Endodermal cell (in vitro differentiated cells): Measurements from ENCODE around the gene BIVM. TPM values are rescaled to one million over a fixed set of nuclear protein-coding genes. Genes with fewer than 3 reads are reported as not detected.

ENCODE experiments used
- DNase-seq: peaks from one replicate; pipeline ENCODE4 v3.0.0-alpha.2; 2017
- H3K27ac ChIP-seq: 2 replicates; pipeline ENCODE4 v1.5.1; 2013; ENCODE audit warnings: mild to moderate bottlenecking, low read depth, low read length, moderate library complexity
- H3K27me3 ChIP-seq: 2 replicates; pipeline ENCODE4 v1.6.1; 2013; ENCODE audit warnings: mild to moderate bottlenecking, low read length, moderate library complexity; ENCODE audit not compliant: insufficient read depth, control insufficient read depth, poor library complexity, severe bottlenecking
- H3K36me3 ChIP-seq: 2 replicates; pipeline ENCODE4 v1.7.0; 2013; ENCODE audit warnings: mild to moderate bottlenecking, low read length, moderate library complexity; ENCODE audit not compliant: control insufficient read depth, insufficient read depth
- H3K4me1 ChIP-seq: one replicate; pipeline ENCODE4 v1.7.0; 2013; ENCODE audit warnings: low read length; ENCODE audit not compliant: control insufficient read depth, insufficient read depth
- H3K4me3 ChIP-seq: 2 replicates; pipeline ENCODE4 v1.5.1; 2013; ENCODE audit warnings: mild to moderate bottlenecking, low read length, moderate library complexity
- H3K9ac ChIP-seq: 2 replicates; pipeline ENCODE4 v1.6.1; 2013; ENCODE audit warnings: mild to moderate bottlenecking, low read length, moderate library complexity; ENCODE audit not compliant: poor library complexity, severe bottlenecking; ENCODE audit errors: extremely low read depth
- H3K9me3 ChIP-seq: 2 replicates; pipeline ENCODE4 v1.6.1; 2013; ENCODE audit warnings: mild to moderate bottlenecking, low read length, moderate library complexity; ENCODE audit not compliant: control insufficient read depth
- H3K27ac Mint-ChIP-seq: 2 replicates; pipeline ENCODE4 v1.8.0; 2020; ENCODE audit warnings: mixed read lengths
- H3K27me3 Mint-ChIP-seq: 2 replicates; pipeline ENCODE4 v1.8.0; 2021; ENCODE audit warnings: mild to moderate bottlenecking, mixed read lengths; ENCODE audit not compliant: insufficient read depth
- H3K36me3 Mint-ChIP-seq: 2 replicates; pipeline ENCODE4 v1.8.0; 2020; ENCODE audit warnings: low read depth, mixed read lengths
- H3K4me1 Mint-ChIP-seq: 2 replicates; pipeline ENCODE4 v1.8.0; 2020; ENCODE audit warnings: mixed read lengths
- H3K4me3 Mint-ChIP-seq: 2 replicates; pipeline ENCODE4 v1.8.0; 2020; ENCODE audit warnings: mild to moderate bottlenecking, moderate library complexity, mixed read lengths
- H3K9me3 Mint-ChIP-seq: 2 replicates; pipeline ENCODE4 v1.8.0; 2020; ENCODE audit warnings: mild to moderate bottlenecking, mixed read lengths
- WGBS, 2 experiments: methylation state at CpG; one replicate each; pipeline versions ENCODE4 v1.1.5 to v1.1.7; 2013; ENCODE audit warnings: missing lambda C conversion rate in 2 of 2, mixed read lengths in 1 of 2; ENCODE audit not compliant: insufficient coverage in 1 of 2, insufficient read length in 1 of 2; 5-methylcytosine and 5-hydroxymethylcytosine counted together
- total RNA-seq, 2 donors: library from RNA; stranded (reverse); fragmentation: NEBNext Ultra II Directional in 1 of 2; extraction: Animal tissue kit (Norgen Biotek cat#: 25700) in 1 of 2; gene quantifications; 2 replicates in 1 of 2; 3 replicates in 1 of 2; pipeline ENCODE4 v1.2.1, GENCODE V29; 2021
- TF ChIP-seq, protein P1 (sequence below): fragments of 200-600 bp; sonication (generic); conservative IDR thresholded peaks from 2 replicates; pipeline ENCODE4 v1.5.0; 2021; ENCODE audit warnings: antibody characterized with exemption, mild to moderate bottlenecking

Gene BIVM
- total RNA-seq, 2 donors from 2014 or later: 14.7 to 15.0 TPM

DNA sequence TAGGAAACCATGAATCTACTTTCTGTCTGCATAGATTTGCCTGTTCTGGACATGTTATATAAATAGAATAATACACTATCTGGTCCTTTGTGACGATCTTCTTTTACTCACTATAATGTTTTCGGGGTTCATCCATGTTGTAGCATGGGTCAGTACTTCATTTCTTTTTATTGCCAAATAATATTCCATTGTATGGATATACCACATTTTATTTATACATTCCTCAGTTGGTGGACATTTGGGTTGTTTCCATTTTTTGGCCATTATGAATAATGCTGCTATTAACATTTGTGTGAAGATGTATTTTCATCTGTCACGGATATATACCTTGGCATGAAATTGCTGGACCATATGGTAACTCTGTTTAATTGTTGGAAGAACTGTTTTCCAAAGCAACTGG lies 6.8 kb downstream of the BIVM start:
- 80 to 96% methylated on average over 1 to 3 of the region's 3 CpGs for WGBS, 2 experiments
- Histone ChIP-seq H3K27ac (no peak overlapping the region), H3K36me3 (peaks cover 4% of the 10 kb centered on the region), H3K27me3 (no peaks in the 10 kb centered on the region), H3K4me3 (no peak overlapping the region), H3K9me3 (peaks cover 5% of the 10 kb centered on the region), H3K9ac (no peak overlapping the region), H3K4me1 (no peaks in the 10 kb centered on the region)
- peaks cover 6% of the 10 kb centered on the region for H3K36me3 Mint-ChIP-seq
- H3K4me3 Mint-ChIP-seq: no peak overlapping the region
- DNase-seq: no peak
- TF ChIP-seq, protein P1, sequence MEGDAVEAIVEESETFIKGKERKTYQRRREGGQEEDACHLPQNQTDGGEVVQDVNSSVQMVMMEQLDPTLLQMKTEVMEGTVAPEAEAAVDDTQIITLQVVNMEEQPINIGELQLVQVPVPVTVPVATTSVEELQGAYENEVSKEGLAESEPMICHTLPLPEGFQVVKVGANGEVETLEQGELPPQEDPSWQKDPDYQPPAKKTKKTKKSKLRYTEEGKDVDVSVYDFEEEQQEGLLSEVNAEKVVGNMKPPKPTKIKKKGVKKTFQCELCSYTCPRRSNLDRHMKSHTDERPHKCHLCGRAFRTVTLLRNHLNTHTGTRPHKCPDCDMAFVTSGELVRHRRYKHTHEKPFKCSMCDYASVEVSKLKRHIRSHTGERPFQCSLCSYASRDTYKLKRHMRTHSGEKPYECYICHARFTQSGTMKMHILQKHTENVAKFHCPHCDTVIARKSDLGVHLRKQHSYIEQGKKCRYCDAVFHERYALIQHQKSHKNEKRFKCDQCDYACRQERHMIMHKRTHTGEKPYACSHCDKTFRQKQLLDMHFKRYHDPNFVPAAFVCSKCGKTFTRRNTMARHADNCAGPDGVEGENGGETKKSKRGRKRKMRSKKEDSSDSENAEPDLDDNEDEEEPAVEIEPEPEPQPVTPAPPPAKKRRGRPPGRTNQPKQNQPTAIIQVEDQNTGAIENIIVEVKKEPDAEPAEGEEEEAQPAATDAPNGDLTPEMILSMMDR: no peak
- H3K27me3 Mint-ChIP-seq: no peaks in the 10 kb centered on the region
- no peak overlapping the region for H3K27ac Mint-ChIP-seq
- H3K9me3 Mint-ChIP-seq: no peaks in the 10 kb centered on the region
- peaks cover 3% of the 10 kb centered on the region for H3K4me1 Mint-ChIP-seq

DNA sequence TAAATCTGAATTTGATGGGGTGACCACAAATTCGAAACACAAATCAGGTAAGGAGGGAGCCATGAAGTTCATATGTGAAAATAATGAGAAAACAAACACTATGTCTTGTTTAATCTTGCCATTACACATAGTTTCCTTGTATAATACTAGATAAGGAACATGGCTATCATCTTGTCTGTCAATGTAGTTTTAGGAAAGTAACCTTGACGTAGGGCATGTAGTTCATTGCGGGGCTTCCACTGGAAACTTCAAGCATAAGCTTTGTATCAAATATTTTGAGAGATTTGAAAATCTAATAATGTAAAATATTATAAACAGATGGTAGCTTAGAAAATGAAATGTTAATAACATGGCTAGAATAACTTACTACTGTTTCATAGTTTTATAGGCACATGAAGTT lies 8.8 kb downstream of the BIVM start:
- Histone ChIP-seq H3K27ac (no peak overlapping the region), H3K4me1 (no peaks in the 10 kb centered on the region), H3K4me3 (no peak overlapping the region), H3K27me3 (no peaks in the 10 kb centered on the region), H3K36me3 (peaks cover 4% of the 10 kb centered on the region), H3K9ac (no peak overlapping the region), H3K9me3 (peaks cover 9% of the 10 kb centered on the region)
- no peaks in the 10 kb centered on the region for H3K4me1 Mint-ChIP-seq
- no peaks in the 10 kb centered on the region for H3K27me3 Mint-ChIP-seq
- 92 to 100% methylated on average over 2 to 3 of the region's 3 CpGs for WGBS, 2 experiments
- no peak for DNase-seq
- no peak overlapping the region for H3K27ac Mint-ChIP-seq
- peaks cover 12% of the 10 kb centered on the region for H3K9me3 Mint-ChIP-seq
- H3K36me3 Mint-ChIP-seq: peaks cover 16% of the 10 kb centered on the region
- H3K4me3 Mint-ChIP-seq: no peak overlapping the region
- TF ChIP-seq, protein P1: no peak

DNA sequence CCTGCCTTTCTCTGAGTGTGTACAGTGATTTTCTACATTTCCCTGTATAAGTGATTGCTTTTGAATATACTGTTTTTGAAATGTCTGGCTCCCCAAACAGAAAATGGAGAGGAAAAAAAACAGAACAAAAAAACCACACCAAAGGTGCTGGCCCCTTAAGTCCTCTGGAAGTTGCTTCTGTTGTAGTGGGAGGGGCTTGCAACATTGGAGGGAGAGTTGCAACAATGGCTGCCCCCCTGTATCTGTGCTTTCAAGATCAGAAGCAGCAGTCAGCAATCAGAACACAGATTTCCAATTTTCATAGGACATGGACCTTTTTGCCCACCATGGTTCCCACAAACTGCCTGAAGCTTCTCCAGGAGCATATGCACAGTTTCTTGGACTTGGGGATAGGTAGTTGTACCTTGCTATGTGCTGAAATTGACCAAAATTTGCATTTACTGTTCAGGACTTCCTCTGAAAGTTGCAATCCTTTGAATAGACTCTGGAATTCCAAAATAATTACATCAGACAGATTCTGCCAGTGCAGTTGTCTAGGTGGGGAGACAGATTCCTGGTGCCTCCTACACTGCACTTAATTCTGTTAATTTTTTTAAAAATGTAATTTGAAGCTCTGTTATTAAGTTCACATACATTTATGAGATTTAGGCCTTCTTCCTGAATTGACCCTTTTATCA lies 13.8 kb downstream of the BIVM start:
- peaks cover 11% of the 10 kb centered on the region for H3K36me3 ChIP-seq
- no peak overlapping the region for H3K4me3 ChIP-seq
- no peak overlapping the region for H3K9ac ChIP-seq
- TF ChIP-seq, protein P1: no peak
- Mint-ChIP-seq H3K36me3 (peaks cover 16% of the 10 kb centered on the region), H3K4me3 (no peak overlapping the region), H3K27ac (peak overlapping the region; percentile 70), H3K4me1 (no peaks in the 10 kb centered on the region), H3K27me3 (no peaks in the 10 kb centered on the region), H3K9me3 (peaks cover 12% of the 10 kb centered on the region)
- H3K9me3 ChIP-seq: peaks cover 9% of the 10 kb centered on the region
- no peaks in the 10 kb centered on the region for H3K4me1 ChIP-seq
- H3K27me3 ChIP-seq: no peaks in the 10 kb centered on the region
- DNase-seq: no peak
- no peak overlapping the region for H3K27ac ChIP-seq
